Measurements from ENCODE around the gene LRRC3.
"Not testable (repeated sequence)": the region's sequence is repeated elsewhere in the genome, so short reads cannot be mapped to it uniquely, and the experiment has no call there.

The LRRC3 gene

DNA sequence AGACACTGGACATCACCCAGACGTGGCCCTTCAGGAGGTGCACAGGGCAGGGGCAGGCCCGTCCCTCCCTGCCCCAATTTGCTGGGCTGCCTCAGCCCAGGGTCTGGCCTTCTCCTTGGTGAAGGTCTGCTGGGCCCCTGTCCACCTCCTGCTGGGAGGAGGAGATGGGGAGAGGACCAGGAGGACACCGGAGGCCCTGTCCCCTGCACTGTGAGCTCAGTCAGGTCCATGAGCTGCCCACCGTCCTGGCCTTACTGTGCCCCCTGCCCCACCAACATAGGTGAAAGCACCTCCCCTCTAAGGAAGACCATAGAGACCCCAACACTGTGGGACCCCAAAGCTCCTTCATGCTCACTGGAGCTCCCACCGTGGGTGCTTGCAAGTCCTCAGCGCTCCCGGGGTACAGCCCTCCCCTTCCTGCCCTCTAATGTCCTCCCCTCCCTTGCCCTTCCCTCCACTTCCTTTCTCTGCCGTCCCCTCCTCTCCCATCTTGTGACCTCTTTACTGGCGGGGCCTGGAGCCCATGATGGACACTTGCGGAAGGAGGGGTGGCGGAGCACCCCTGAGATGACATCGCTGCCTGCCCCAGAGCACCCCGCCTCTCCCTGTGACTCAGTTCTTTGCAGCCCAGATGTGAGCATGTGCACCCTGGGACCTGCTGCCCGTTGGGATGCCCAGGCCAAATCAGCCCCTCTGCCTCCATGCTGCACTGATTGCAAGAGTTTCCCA lies 4.6 kb downstream of the LRRC3 start:
- no peak for DNase-seq

DNA sequence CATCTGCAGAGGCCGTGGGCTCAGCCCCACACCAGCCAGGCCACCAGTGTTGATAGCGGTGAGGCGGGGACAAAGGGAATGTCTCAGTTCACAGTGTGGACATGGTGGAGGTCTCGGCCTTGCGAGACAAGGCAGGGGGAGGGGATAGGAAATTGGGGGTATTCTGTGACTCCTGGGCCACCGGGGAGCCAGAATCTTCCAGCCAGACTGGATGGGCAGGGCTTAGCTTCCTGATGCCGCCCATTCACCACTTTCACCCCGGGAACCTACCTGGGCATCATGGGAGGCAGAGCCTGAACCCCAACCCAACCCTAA lies 5.1 kb downstream of the LRRC3 start:
- no peak for DNase-seq

DNA sequence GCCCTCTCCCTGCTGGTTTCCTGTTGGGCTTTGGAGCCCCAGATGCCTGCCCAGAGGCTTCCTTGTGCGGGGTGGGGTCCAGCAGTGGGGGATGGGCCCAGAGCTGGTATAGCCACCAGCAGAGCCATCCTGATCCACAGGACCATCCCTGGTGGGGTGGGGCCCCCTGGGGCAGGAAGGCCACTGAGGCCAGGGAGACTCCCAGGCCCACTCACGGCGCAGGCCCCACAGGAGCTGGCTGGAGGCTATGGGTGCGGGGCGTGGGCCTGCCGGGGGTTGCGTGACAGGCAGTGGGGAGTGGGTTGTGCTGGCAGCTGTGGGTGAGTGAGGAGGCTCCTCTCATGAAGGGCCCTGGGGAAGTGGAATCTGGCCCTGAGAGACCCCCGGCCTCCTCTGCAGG lies 5.7 kb downstream of the LRRC3 start:
- DNase-seq: no peak

DNA sequence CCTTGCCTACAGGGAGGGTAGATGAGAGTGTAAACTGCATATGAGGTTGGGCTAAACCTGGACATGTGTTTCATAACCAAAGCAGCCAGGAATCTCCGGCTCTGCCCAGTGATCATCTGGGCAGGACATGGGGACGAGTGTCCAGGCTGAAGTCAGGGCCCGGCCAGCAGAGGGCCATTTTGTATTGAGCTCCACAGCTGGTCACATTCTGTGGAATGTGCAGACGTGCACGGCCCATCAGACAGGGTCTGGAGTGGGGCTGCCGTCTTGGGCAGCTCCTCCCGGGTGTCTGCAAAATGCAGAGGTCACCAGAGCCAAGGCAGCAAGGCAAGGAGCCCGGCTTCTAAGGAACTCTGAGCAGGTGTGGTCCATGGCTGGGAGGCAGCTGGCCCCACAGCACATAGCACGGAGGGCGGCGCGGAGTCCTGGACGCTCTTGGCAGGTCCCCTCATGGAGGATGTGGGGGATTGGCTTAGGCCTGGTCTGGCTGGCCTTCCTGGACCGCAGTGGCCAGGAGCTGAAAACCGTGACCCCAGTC lies 6.2 kb downstream of the LRRC3 start:
- no peak for DNase-seq

DNA sequence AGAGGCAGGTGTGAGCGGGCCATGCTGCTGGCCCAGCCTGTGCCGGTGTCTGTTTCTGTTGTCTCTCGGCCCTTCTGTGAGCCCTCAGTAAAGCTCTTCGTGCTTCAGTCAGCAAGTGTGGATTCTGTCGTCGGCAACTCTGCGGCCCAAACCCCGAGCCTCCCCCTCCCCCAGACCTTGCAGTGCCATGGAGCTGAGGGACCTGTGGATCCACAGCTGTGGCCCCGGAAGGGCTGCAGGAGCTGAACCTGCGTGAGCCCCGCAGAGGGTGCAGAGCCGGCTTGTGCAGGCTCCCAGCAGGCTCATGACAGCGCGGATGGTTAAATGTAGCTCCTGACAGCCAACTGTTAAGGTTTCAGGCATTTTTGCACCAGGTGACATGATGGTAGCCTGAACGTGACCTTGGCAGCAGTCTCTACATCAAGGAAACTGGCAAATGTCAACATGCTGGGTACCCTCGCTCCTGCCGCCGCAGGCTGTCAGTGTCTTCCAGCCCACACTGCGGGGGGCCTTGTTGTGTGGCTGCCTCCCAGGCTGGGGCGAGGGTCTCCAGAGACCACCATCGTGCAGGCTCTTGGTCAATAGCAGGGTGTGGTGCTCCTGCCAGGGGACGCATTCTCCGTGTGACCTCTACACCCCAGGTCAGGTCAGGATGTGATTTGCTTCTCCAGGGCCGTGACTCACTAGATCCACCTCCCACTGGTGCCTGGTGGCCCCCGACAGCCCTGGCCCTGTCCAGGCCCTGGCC lies 7.0 kb downstream of the LRRC3 start:
- DNase-seq: no peak

DNA sequence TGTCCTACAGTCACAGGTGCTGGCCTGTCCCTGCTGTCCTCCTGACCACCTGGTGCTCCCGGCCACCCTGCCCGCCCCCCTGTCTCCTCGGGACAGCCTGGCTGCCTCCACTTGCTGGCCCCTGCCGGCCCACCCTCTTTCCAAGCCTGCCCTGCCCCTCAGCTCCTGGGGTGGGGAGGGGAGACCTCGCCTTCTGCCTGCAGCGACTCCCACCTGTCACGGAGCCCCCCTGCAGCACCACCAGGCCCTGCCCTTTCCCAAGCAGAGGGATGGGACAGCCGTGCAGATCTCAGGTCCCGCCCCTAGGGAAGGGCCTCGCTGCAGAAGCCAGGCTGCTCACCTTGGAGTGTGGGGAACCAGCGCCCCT lies 7.5 kb downstream of the LRRC3 start:
- DNase-seq: no peak

DNA sequence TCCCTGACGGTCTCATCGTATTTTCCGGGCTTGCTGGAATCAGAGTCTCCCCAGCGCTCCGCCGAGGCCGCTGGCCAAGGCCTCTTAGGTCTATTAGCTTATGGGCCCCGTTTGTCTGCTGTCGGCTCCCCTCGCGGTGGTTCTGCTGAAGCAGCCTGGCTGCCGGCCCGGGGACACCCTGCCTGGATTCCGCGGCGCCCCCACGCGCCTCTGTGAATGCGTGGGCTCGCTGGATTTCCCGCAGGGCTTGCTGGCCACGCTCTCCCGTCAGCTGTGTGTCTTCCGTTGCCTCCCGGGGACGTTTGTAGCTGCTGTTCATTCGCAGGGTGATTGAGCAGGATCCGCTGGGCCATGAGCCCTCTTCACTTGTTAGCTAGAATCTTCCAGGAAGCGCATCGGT lies 8.4 kb downstream of the LRRC3 start:
- no peak for DNase-seq

DNA sequence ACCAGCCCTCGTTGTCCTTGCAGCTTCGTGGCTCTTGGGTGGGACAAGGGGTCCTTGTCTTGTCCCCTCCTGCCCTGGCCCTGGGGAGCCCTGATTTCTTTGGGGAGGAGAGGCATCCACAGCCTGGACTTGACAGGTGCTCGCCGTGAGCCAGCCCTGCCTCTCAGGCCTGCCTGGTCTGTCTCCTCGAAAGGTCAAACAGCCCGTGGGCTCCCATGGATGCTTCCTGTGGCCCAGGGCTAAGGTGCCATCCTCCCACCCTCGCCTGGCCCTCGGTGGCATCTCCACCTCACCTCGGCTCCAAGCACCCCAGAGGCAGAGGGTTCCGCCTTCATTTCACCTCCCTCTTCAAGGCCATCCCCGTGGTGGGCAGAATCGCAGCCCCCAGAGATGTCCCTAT lies 9.0 kb downstream of the LRRC3 start:
- DNase-seq: no peak

DNA sequence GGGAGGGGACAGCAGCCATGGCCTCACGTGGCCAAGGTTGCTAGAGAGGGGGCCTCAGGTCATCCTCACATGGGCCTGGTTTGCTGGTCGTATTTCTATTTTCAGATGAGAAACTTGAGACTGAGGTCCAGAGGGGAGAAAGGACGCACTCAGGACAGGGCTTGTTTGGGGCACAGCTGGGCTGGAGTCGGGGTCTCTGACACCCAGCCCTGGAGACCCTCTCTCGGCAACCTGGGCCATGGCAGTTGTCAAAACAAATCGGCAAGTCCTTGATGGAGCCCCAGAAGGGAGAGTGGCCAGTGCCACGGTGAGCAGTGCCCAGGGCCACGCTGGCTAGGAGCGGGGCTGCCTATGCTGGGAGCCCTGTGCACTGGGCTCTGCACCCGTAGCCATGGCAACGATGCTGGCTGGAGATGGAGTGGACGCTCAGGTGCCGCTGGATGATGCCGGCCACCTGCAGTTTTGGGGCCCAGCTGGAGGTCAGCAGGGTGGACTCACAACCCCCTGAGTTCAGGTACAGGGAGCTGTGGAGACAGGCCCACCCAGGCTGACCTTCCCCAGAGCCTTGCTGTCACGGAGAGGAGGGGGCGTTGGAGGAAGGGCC lies 11.1 kb downstream of the LRRC3 start:
- no peak for DNase-seq

DNA sequence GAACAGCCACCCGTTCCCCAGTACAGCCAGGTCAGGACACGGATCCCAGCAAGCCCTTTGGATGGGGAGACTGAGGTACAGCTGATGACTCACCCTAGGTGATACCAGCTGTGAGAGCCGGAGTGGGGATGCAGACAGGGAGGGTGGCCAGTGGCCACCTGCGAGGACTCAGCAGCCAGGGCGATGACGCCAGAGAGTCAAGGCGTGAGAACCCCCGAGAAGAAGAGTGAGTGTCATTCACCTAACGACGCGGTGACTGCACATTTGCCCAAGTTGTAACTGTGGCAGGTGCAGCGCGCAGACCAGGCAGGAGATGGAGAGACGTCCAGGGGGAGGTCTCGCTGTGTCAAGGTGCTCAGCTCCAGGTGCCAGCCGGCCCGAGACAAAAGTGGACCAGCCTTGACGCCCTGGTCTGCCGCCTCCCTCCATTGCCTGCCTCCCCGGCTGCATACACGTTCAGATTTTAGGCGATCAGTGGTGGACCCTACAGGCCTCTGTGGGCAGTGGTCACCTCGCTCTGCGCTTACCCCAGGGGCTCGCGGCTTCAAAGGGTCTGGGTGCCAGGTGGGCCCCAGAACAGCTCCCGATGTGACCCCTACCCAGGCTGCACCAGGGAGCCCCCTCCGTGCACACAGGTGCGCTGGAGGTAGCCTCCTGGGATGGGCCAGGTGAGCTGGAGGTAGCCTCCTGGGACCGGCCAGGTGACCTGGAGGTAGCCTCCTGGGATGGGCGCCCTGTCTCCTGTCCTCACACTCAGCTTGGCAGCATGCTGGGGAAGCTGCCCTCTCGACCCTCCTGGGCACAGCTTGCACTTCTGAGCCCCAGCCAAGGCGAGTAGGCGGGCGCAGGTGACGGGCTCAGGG lies 11.9 kb downstream of the LRRC3 start:
- no peak for DNase-seq

DNA sequence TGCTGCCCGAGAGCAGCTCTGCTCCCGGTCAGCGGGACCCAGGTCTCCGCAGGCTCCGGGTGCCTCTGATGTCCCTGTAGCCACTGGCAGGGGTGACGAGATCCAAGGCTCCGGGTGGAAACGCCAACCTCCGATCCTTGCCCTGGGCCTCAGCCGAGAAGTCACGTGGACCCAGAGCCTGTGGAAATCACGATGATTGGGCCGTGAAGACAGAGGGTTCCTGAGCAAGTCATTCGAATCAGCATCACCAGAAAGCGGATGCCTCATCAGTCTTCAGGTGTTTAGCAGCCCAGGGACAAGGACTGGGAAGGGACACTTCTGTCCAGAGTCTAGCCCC lies 12.5 kb downstream of the LRRC3 start:
- DNase-seq: no peak

DNA sequence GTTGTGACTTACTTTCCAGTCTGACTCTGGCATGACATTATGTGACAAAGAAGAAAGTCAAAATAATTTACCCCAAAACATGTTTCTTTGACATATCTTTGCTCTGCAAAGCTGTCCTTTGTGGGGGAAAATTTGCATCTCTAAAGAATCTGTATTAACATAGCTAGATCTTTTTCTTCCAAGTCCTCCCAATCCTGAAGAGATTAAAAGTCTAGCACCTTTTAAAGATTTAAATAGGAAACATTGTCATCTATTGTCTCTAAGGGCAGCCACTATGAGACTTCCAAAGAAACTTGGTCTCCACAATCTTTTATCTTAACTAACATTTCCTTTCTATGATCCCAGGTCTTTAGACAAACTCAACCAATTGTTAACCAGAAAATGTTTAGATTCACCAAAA lies 16.0 kb downstream of the LRRC3 start:
- DNase-seq: no peak

DNA sequence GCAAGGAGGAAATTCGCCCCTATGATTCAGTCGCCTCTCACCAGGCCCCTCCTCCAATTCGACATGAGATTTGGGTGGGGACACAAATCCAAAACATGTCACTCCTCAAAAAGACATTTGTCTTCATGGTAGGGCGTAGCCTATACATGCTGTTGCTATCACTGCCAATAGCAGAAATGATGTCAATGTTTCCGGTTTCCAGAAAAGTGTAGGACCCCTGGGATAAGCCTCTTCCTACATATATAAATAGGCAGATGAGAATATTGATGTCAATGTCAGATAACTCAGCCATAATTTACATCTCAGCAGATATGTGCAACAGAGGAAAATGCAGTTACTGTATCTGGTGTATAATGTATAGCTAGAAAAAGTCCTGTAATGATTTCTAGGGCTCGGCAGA lies 16.7 kb downstream of the LRRC3 start:
- no peak for DNase-seq

DNA sequence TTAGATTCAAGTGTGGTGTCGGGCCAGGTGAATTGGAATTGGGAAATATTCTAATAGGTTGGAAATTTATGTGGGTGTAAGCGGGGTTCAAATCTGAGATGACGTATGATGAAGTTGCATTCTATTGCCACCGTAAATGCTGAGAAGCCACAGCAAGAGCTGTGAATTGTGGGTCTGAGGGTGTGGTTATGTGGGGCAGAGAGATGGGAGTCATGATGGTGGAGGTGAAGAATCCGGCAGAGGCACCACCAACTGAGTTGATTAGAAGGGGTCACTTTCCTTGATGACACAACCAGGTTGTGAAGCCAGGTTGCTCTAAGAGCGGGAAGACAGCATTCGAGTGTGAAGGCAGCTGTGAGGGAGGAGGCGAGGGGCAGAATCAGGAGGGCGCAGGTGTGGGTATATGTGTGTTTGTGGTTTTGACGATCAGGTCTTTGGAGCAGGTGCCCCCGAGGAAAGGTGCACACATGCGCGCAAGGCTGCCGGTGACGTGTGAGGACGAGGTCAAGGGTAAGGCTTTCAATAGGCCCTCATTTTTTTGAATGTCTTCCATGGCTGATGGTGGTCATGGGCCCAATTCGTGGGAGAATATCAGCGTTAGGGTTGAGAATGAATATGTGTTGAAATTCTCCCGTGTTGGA lies 18.7 kb downstream of the LRRC3 start:
- DNase-seq: no peak

DNA sequence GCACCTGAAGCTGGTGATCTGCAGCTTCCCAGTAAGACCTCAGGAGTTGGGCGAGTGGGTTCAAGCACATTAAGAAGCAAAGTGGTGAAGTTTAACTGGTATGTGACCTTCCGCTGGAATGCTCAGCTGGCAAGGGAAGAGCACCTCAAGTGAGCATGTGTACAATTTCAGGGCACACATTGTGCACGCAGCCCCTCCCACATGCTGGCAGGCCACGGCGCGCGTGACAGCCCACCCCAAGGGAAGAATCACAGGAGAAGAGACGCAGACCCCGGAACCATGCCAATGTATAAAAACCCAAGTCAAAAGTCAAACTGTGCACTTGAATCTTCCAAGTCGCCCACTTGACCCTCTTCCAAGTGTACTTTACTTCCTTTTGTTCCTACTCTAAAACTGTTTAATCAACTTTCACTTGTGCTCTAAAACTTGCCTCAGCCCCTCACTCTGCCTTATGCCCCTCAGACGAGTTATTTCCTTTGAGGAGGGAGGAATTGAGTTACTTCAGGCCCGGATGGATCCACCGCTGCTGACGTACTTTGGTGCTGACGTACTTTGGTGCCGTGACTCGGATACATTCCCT lies 20.0 kb downstream of the LRRC3 start:
- no peak for DNase-seq

DNA sequence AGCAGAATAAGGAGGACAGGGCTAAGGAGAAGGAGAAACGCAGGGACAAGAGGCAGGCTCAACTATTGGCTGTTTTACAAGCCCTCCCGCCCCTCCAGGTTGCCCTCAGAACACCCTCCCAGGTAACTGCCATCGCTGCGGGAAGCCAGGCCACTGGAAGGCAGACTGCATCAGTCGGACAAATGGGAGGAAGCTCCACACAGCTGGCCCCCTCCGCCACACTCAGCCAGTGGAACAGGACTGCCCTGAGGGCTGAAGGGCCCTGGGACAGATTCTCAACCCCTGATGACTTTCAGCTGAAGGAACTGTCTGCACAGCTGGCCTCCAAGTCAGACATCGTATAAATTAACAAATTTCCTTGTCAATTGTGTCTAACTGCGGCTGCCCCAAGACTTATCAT lies 21.8 kb downstream of the LRRC3 start:
- no peak for DNase-seq

DNA sequence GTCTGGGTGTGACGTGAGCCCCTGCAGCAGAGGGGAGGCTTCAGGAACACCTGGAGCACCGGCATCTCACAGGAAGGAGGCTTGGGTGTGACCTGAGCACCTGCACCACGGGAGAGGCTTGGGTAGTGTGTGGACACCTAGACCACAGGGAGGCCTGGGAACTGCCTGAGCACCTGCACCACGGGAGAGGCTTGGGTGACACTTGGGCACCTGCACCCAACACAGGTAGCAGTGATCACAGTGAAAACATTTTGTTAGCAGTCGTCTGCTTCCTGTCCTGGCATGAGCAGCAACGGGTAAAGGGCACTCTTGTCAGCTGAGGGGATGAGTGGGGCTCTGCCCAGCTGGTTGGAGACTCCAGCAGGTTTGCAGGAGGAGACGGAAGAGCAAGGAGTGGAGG lies 22.4 kb downstream of the LRRC3 start:
- no peak for DNase-seq

DNA sequence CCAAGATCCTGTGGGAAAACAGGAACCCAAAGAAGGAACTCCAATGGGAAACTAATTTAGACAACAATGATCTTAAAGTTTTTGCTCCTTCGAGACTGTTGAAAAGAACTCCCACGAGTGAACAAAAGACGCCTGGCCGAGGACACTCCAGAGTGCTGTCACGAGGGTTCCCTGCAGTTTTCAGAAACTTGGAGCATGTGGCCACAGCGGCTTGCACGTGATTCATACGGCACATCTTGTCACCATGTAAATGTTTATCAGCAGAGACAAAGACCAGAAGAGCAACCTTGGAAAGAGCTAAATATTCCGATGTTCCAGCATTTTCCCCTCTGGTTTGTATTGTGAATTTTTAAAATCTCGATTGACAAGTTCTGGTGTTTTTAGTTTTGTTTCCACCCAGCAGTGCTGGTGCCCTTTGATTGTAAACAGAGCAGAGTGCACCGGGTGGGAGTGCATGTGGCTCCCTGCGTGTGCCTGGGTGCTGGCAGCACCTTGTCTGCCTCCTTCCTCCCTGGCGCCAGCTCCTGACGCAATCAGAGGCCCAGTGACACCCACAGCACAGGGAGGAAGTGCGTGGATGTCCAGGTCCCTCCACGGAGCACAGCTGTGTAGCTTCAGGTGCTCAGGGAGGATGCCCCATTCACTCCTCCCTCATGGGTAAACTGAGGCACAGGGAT lies 23.0 kb downstream of the LRRC3 start:
- DNase-seq: no peak

DNA sequence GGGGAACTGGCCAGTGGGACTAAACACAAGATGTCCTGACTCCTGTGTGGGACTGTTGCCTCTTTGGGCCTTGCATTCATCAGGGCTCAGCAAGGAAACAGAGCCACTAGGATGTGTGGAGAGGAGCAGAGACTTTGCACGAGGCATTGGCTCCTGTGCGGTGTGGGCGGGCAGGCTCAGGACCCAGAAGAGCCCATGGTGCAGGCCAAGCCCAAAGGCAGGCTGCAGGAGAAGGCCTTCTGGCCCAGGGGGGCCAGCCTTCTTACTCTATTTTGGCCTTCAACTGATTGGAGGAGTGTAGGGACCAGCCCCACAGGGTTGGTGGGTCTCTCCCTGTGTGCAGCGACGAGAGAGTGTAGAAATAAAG lies 23.5 kb downstream of the LRRC3 start:
- no peak for DNase-seq

DNA sequence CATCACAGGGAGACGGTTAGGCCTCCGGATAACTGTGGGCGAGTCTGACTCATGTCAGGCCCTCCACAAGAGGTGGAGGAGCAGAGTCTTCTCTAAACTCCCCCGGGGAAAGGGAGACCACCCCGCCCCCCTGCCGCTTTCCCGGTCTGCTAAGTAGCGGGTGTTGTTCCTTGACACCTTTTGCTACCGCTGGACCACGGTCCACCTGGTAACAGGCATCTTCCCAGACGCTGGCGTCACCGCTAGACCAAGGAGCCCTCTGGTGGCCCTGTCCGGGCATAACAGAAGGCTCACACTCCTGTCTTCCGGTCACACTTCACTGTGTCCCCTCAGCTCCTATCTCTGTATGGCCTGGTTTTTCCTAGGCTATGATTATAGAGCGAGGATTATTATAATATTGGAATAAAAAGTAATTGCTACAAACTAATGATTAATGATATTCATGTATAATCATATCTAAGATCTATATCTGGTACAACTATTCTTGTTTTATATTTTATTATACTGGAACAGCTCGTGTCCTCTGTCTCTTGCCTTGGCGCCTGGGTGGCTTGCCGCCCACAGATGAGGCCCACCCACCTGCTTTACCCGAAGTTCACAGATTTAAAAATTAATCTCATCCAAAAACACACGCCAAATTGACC lies 24.4 kb downstream of the LRRC3 start:
- DNase-seq: not testable (repeated sequence)

Measured in fibroblast of upper back skin (primary cell).